K562 (cell line): Measurements from ENCODE around the gene OR5AC2.

Source experiments
- DDX20 ChIP-seq: fragments of 450-650 bp; IDR thresholded peaks from 2 replicates; pipeline ENCODE4 v1.6.1; 2016; ENCODE audit warnings: missing genetic modification characterization, low read depth, mild to moderate bottlenecking, missing compliant biosample characterization, moderate library complexity
- E2F3 ChIP-seq: fragments of 250-450 bp; sonication (Bioruptor Pico); IDR thresholded peaks from 2 replicates; pipeline ENCODE4 v1.4.0; 2020; ENCODE audit warnings: mild to moderate bottlenecking
- FOXK1 ChIP-seq: sonication (generic); formaldehyde crosslinking; IDR thresholded peaks from 2 replicates; pipeline ENCODE4 v1.8.0; 2022; ENCODE audit warnings: missing genetic modification reagents, mild to moderate bottlenecking, borderline replicate concordance
- HNRNPK ChIP-seq: fragments of 200-400 bp; formaldehyde crosslinking; IDR thresholded peaks from one replicate; pipeline ENCODE4 v1.6.1; 2018; ENCODE audit warnings: mild to moderate bottlenecking, low read depth, low read length; ENCODE audit not compliant: poor library complexity, severe bottlenecking
- MTA3 ChIP-seq: fragments of 450-650 bp; formaldehyde crosslinking; IDR thresholded peaks from 2 replicates; pipeline ENCODE4 v1.6.1; 2017; ENCODE audit warnings: mild to moderate bottlenecking, borderline replicate concordance
- NR3C1 ChIP-seq: sonication (generic); formaldehyde crosslinking; IDR thresholded peaks from 2 replicates; pipeline ENCODE4 v1.8.1; 2022; ENCODE audit warnings: missing genetic modification reagents
- POLR2A ChIP-seq: fragments of 450-650 bp; conservative IDR thresholded peaks from 2 replicates; pipeline ENCODE4 v1.6.1; 2016
- TOE1 ChIP-seq, 2 experiments: fragments of 450-650 bp in 1 of 2; sonication (generic) in 1 of 2; formaldehyde crosslinking in 1 of 2; IDR thresholded peaks; 2 replicates each; pipeline versions ENCODE4 v1.7.1 to v1.8.0; 2016 to 2022; ENCODE audit warnings: borderline replicate concordance in 2 of 2, mild to moderate bottlenecking in 2 of 2, antibody characterized with exemption in 1 of 2, inconsistent platforms in 1 of 2, low read depth in 1 of 2, missing genetic modification reagents in 1 of 2, moderate library complexity in 1 of 2
- ZBTB7A ChIP-seq: IDR thresholded peaks from 2 replicates; pipeline ENCODE4 v1.6.1; 2011; ENCODE audit warnings: low read depth, mild to moderate bottlenecking, low read length, moderate library complexity, borderline replicate concordance; ENCODE audit not compliant: control insufficient read depth
- TF ChIP-seq, protein P1 (sequence below), 3 experiments: IDR thresholded peaks in 2 of 3; conservative IDR thresholded peaks in 1 of 3; 2 replicates each; pipeline ENCODE4 v1.5.1; 2011 to 2012; ENCODE audit warnings: low read length in 3 of 3, mild to moderate bottlenecking in 3 of 3, control low read depth in 2 of 3, improper control_type of control experiment in 1 of 3, inconsistent platforms in 1 of 3, low read depth in 1 of 3, mixed read lengths in 1 of 3, moderate library complexity in 1 of 3; ENCODE audit not compliant: insufficient read depth in 2 of 3
- TF ChIP-seq, protein P2 (sequence below): sonication (generic); formaldehyde crosslinking; IDR thresholded peaks from 2 replicates; pipeline ENCODE4 v1.9.0; 2022; ENCODE audit warnings: mild to moderate bottlenecking, missing genetic modification reagents
- TF ChIP-seq, protein P3 (sequence below): sonication (generic); formaldehyde crosslinking; IDR thresholded peaks from 2 replicates; pipeline ENCODE4 v1.8.1; 2023; ENCODE audit warnings: mild to moderate bottlenecking, missing genetic modification reagents
- TF ChIP-seq, protein P4 (sequence below), 2 experiments: fragments of 450-650 bp; formaldehyde crosslinking in 1 of 2; IDR thresholded peaks; 2 replicates each; pipeline versions ENCODE4 v1.4.0 to v1.6.1; 2014 to 2020; ENCODE audit warnings: mild to moderate bottlenecking in 2 of 2, borderline replicate concordance in 1 of 2, low read depth in 1 of 2
- TF ChIP-seq, protein P5 (sequence below): sonication (generic); formaldehyde crosslinking; IDR thresholded peaks from 2 replicates; pipeline ENCODE4 v1.8.1; 2022; ENCODE audit warnings: missing genetic modification reagents

DNA sequence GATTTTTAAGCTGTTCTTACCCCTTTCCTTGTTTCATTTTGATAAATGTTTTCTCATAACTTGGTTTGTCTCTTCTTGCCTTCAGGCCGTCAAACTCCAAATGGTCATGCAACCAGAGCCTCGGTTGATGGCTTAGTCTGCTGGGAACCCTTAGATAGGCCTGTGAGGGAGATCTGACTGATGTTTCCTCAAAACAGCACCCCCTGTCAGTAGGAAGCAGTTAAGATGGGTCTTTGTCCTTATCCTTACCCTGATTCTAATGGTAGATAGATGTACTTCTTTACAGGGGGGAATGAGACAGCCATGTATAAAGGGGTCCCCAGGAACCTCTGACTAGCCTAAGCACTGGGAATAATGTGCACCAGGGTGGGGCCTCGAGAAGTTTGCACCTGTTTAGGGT, 27.3 kb downstream of the OR5AC2 start:
- TF ChIP-seq, protein P1, sequence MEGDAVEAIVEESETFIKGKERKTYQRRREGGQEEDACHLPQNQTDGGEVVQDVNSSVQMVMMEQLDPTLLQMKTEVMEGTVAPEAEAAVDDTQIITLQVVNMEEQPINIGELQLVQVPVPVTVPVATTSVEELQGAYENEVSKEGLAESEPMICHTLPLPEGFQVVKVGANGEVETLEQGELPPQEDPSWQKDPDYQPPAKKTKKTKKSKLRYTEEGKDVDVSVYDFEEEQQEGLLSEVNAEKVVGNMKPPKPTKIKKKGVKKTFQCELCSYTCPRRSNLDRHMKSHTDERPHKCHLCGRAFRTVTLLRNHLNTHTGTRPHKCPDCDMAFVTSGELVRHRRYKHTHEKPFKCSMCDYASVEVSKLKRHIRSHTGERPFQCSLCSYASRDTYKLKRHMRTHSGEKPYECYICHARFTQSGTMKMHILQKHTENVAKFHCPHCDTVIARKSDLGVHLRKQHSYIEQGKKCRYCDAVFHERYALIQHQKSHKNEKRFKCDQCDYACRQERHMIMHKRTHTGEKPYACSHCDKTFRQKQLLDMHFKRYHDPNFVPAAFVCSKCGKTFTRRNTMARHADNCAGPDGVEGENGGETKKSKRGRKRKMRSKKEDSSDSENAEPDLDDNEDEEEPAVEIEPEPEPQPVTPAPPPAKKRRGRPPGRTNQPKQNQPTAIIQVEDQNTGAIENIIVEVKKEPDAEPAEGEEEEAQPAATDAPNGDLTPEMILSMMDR (IDR thresholded peaks at IDR 0.05 in 2 of 3, conservative IDR thresholded peaks at IDR 0.05 in 1 of 3; ENCODE audit: insufficient read depth in 2 of 3, low read depth in 1 of 3, low read length in 3 of 3): no peak
- no peak for TF ChIP-seq NR3C1 (CRISPR knock-in tag)
- TF ChIP-seq, protein P2, sequence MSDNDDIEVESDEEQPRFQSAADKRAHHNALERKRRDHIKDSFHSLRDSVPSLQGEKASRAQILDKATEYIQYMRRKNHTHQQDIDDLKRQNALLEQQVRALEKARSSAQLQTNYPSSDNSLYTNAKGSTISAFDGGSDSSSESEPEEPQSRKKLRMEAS (CRISPR knock-in tag): no peak
- TF ChIP-seq ZBTB7A: no peak
- no peak for TF ChIP-seq TOE1 (IDR thresholded peaks at IDR 0.05; ENCODE audit: borderline replicate concordance)
- no peak for TF ChIP-seq TOE1 (CRISPR knock-in tag; IDR thresholded peaks at IDR 0.05; ENCODE audit: borderline replicate concordance, low read depth)
- TF ChIP-seq, protein P3, sequence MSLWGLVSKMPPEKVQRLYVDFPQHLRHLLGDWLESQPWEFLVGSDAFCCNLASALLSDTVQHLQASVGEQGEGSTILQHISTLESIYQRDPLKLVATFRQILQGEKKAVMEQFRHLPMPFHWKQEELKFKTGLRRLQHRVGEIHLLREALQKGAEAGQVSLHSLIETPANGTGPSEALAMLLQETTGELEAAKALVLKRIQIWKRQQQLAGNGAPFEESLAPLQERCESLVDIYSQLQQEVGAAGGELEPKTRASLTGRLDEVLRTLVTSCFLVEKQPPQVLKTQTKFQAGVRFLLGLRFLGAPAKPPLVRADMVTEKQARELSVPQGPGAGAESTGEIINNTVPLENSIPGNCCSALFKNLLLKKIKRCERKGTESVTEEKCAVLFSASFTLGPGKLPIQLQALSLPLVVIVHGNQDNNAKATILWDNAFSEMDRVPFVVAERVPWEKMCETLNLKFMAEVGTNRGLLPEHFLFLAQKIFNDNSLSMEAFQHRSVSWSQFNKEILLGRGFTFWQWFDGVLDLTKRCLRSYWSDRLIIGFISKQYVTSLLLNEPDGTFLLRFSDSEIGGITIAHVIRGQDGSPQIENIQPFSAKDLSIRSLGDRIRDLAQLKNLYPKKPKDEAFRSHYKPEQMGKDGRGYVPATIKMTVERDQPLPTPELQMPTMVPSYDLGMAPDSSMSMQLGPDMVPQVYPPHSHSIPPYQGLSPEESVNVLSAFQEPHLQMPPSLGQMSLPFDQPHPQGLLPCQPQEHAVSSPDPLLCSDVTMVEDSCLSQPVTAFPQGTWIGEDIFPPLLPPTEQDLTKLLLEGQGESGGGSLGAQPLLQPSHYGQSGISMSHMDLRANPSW (CRISPR knock-in tag): no peak
- TF ChIP-seq HNRNPK: no peak
- TF ChIP-seq DDX20 (tag): no peak
- TF ChIP-seq, protein P4, sequence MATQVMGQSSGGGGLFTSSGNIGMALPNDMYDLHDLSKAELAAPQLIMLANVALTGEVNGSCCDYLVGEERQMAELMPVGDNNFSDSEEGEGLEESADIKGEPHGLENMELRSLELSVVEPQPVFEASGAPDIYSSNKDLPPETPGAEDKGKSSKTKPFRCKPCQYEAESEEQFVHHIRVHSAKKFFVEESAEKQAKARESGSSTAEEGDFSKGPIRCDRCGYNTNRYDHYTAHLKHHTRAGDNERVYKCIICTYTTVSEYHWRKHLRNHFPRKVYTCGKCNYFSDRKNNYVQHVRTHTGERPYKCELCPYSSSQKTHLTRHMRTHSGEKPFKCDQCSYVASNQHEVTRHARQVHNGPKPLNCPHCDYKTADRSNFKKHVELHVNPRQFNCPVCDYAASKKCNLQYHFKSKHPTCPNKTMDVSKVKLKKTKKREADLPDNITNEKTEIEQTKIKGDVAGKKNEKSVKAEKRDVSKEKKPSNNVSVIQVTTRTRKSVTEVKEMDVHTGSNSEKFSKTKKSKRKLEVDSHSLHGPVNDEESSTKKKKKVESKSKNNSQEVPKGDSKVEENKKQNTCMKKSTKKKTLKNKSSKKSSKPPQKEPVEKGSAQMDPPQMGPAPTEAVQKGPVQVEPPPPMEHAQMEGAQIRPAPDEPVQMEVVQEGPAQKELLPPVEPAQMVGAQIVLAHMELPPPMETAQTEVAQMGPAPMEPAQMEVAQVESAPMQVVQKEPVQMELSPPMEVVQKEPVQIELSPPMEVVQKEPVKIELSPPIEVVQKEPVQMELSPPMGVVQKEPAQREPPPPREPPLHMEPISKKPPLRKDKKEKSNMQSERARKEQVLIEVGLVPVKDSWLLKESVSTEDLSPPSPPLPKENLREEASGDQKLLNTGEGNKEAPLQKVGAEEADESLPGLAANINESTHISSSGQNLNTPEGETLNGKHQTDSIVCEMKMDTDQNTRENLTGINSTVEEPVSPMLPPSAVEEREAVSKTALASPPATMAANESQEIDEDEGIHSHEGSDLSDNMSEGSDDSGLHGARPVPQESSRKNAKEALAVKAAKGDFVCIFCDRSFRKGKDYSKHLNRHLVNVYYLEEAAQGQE (IDR thresholded peaks at IDR 0.05; ENCODE audit: borderline replicate concordance): no peak
- TF ChIP-seq, protein P4 (CRISPR knock-in tag; IDR thresholded peaks at IDR 0.05; ENCODE audit: low read depth): no peak
- TF ChIP-seq MTA3: no peak
- no peak for TF ChIP-seq E2F3 (CRISPR knock-in tag)
- no peak for TF ChIP-seq POLR2A
- TF ChIP-seq, protein P5, sequence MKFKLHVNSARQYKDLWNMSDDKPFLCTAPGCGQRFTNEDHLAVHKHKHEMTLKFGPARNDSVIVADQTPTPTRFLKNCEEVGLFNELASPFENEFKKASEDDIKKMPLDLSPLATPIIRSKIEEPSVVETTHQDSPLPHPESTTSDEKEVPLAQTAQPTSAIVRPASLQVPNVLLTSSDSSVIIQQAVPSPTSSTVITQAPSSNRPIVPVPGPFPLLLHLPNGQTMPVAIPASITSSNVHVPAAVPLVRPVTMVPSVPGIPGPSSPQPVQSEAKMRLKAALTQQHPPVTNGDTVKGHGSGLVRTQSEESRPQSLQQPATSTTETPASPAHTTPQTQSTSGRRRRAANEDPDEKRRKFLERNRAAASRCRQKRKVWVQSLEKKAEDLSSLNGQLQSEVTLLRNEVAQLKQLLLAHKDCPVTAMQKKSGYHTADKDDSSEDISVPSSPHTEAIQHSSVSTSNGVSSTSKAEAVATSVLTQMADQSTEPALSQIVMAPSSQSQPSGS (CRISPR knock-in tag): no peak
- TF ChIP-seq FOXK1 (CRISPR knock-in tag): no peak
